Smooth muscle cell (in vitro differentiated cells): Measurements from ENCODE around the gene MPRIP. TPM values are rescaled to one million over a fixed set of nuclear protein-coding genes. Genes with fewer than 3 reads are reported as not detected.

Experiments
- DNase-seq: peaks from one replicate; lab custom pipeline; 2025; ENCODE audit not compliant: unreplicated experiment; lab: John Stamatoyannopoulos, UW
- H2AFZ ChIP-seq: fragments of 200-600 bp; sonication (generic); 2 replicates; pipeline ENCODE4 v1.6.0; 2016; ENCODE audit warnings: antibody characterized with exemption, low read depth, mild to moderate bottlenecking
- H3F3A ChIP-seq: fragments of 200-600 bp; sonication (generic); 2 replicates; pipeline ENCODE4 v1.6.0; 2017; ENCODE audit warnings: antibody characterized with exemption, low read depth
- H3K27ac ChIP-seq: fragments of 200-600 bp; sonication (generic); 2 replicates; pipeline ENCODE4 v1.5.1; 2016; ENCODE audit warnings: low read depth, mild to moderate bottlenecking
- H3K27me3 ChIP-seq: fragments of 200-600 bp; sonication (generic); 2 replicates; pipeline ENCODE4 v1.6.1; 2016; ENCODE audit warnings: low read depth, mild to moderate bottlenecking
- H3K36me3 ChIP-seq: fragments of 200-600 bp; sonication (generic); 2 replicates; pipeline ENCODE4 v1.5.1; 2016; ENCODE audit warnings: low read depth
- H3K4me1 ChIP-seq: fragments of 200-600 bp; sonication (generic); 2 replicates; pipeline ENCODE4 v1.5.1; 2016; ENCODE audit warnings: low read depth
- H3K4me2 ChIP-seq: fragments of 200-600 bp; sonication (generic); 2 replicates; pipeline ENCODE4 v1.6.0; 2016; ENCODE audit warnings: mild to moderate bottlenecking
- H3K4me3 ChIP-seq: fragments of 200-600 bp; sonication (generic); 2 replicates; pipeline ENCODE4 v1.5.1; 2016; ENCODE audit warnings: mild to moderate bottlenecking
- H3K79me2 ChIP-seq: fragments of 200-600 bp; sonication (generic); 2 replicates; pipeline ENCODE4 v1.6.0; 2016; ENCODE audit warnings: low read depth, mild to moderate bottlenecking
- H3K9ac ChIP-seq: fragments of 200-600 bp; sonication (generic); 2 replicates; pipeline ENCODE4 v1.6.0; 2016; ENCODE audit warnings: low read depth
- H3K9me3 ChIP-seq: fragments of 200-600 bp; sonication (generic); replicated peaks from 2 replicates; pipeline ENCODE4 v1.5.1; 2016; ENCODE audit warnings: low read depth
- H4K20me1 ChIP-seq: fragments of 200-600 bp; sonication (generic); 2 replicates; pipeline ENCODE4 v1.6.0; 2016; ENCODE audit warnings: low read depth
- CTCF ChIP-seq: fragments of 200-600 bp; sonication (generic); IDR thresholded peaks from 2 replicates; pipeline ENCODE4 v1.5.1; 2017; ENCODE audit warnings: borderline replicate concordance, mild to moderate bottlenecking, antibody characterized with exemption; ENCODE audit not compliant: insufficient read depth, poor library complexity, severe bottlenecking
- WGBS: methylation state at CpG from one replicate; pipeline ENCODE4 v1.1.7; 2016; ENCODE audit warnings: low lambda C conversion rate; 5-methylcytosine and 5-hydroxymethylcytosine counted together
- polyA plus RNA-seq: library from polyadenylated mRNA; unstranded; fragments of >200 nt; fragmentation: Nextera tagmentation; extraction: Ambion mirVana; gene quantifications from 2 replicates; pipeline ENCODE4 v1.2.1, GENCODE V29; 2016
- total RNA-seq: library from RNA; depleted of rRNA; stranded (reverse); fragments of >200 nt; gene quantifications from 2 replicates; pipeline ENCODE4 v1.2.3, GENCODE V29; 2014

Gene MPRIP
- total and polyA plus RNA-seq, 2 experiments from 2014 or later = 58.8 to 69.3 TPM

- Histone ChIP-seq H3K36me3 (no peaks in the 10 kb centered on the region), H3K9ac (no peak overlapping the region), H3K27me3 (no peaks in the 10 kb centered on the region), H3K4me1 (peaks cover 17% of the 10 kb centered on the region), H3K79me2 (peaks cover 69% of the 10 kb centered on the region), H4K20me1 (peaks cover 100% of the 10 kb centered on the region), H3K4me3 (no peak overlapping the region), H2AFZ (no peak overlapping the region), H3F3A (peaks cover 7% of the 10 kb centered on the region), H3K27ac (no peak overlapping the region), H3K9me3 (no peaks in the 10 kb centered on the region), H3K4me2 (no peak overlapping the region)
- 90% methylated on average over 14 of the region's 14 CpGs for WGBS
- no peak for TF ChIP-seq CTCF
- DNase-seq = no peak
Observed at GRCh38 chr17:17091856-17092756, 49.8 kb downstream of the MPRIP start.

GRCh38 chr17:17093764-17094163 is 51.5 kb downstream of the MPRIP start:
- Histone ChIP-seq H3K4me1 (peaks cover 34% of the 10 kb centered on the region), H3K27me3 (no peaks in the 10 kb centered on the region), H3K27ac (no peak overlapping the region), H3K9ac (no peak overlapping the region), H3K9me3 (no peaks in the 10 kb centered on the region), H3K36me3 (no peaks in the 10 kb centered on the region), H3K4me3 (no peak overlapping the region), H4K20me1 (peaks cover 100% of the 10 kb centered on the region), H2AFZ (no peak overlapping the region), H3K79me2 (peaks cover 74% of the 10 kb centered on the region), H3F3A (peaks cover 14% of the 10 kb centered on the region), H3K4me2 (no peak overlapping the region)
- no peak for DNase-seq
- TF ChIP-seq CTCF = no peak
- 71% methylated on average over 5 of the region's 5 CpGs for WGBS

- Histone ChIP-seq H3K4me3 (no peak overlapping the region), H3K4me1 (peaks cover 35% of the 10 kb centered on the region), H3K27ac (peak overlapping the region; percentile 77), H4K20me1 (peaks cover 100% of the 10 kb centered on the region), H3K9me3 (no peaks in the 10 kb centered on the region), H3F3A (peaks cover 14% of the 10 kb centered on the region), H3K79me2 (peaks cover 71% of the 10 kb centered on the region), H2AFZ (no peak overlapping the region), H3K4me2 (peak overlapping the region; percentile 69), H3K27me3 (no peaks in the 10 kb centered on the region), H3K36me3 (no peaks in the 10 kb centered on the region), H3K9ac (no peak overlapping the region)
- WGBS = 41% methylated on average over 7 of the region's 7 CpGs
- no peak for DNase-seq
- no peak for TF ChIP-seq CTCF
Observed at GRCh38 chr17:17096438-17097178, 54.4 kb downstream of the MPRIP start.
